Adrenal gland (tissue), 12 donors: ENCODE measurements around the gene TFCP2L1. TPM values are rescaled to one million over a fixed set of nuclear protein-coding genes. Genes with fewer than 3 reads are reported as not detected.

Experiments used
- DNase-seq, 7 donors: peaks; one replicate each; pipeline ENCODE4 v3.0.0-alpha.2; 2019 to 2020
- H3K27ac ChIP-seq, 5 donors: fragments of 200-600 bp; sonication (generic) in 4 of 5; 1 replicate in 3 of 5; 2 replicates in 2 of 5; pipeline versions ENCODE4 v1.5.1 to v1.8.0; 2016 to 2020; ENCODE audit warnings: mild to moderate bottlenecking in 1 of 5
- H3K27me3 ChIP-seq: fragments of 200-600 bp; 2 replicates; pipeline ENCODE4 v1.8.0; 2021
- H3K36me3 ChIP-seq, 2 donors: fragments of 200-600 bp; replicated peaks in 1 of 2; 1 replicate in 1 of 2; 2 replicates in 1 of 2; pipeline versions ENCODE4 v1.5.1 to v1.8.0; 2018 to 2022
- H3K4me1 ChIP-seq, 2 donors: fragments of 200-600 bp; replicated peaks in 1 of 2; 1 replicate in 1 of 2; 2 replicates in 1 of 2; pipeline versions ENCODE4 v1.5.1 to v1.8.0; 2018 to 2021
- H3K4me3 ChIP-seq, 4 donors: fragments of 200-600 bp; sonication (generic) in 3 of 4; one replicate each; pipeline ENCODE4 v1.5.1; 2016 to 2018
- H3K9me3 ChIP-seq, 3 donors: fragments of 200-600 bp; sonication (generic) in 1 of 3; replicated peaks in 1 of 3; 1 replicate in 2 of 3; 2 replicates in 1 of 3; pipeline versions ENCODE4 v1.5.1 to v1.8.0; 2016 to 2021
- CTCF ChIP-seq, 6 experiments: fragments of 450-650 bp in 4 of 6; fragments of 200-600 bp in 2 of 6; sonication (generic) in 1 of 6; IDR thresholded peaks; 1 replicate in 5 of 6; 2 replicates in 1 of 6; pipeline versions ENCODE4 v1.5.1 to v1.8.0; 2016 to 2021; ENCODE audit warnings: antibody characterized with exemption in 6 of 6, mild to moderate bottlenecking in 2 of 6, moderate library complexity in 1 of 6
- POLR2A ChIP-seq, 2 donors: fragments of 450-650 bp; IDR thresholded peaks; one replicate each; pipeline ENCODE4 v1.6.1; 2017; ENCODE audit warnings: antibody characterized with exemption in 2 of 2, mild to moderate bottlenecking in 2 of 2, moderate library complexity in 1 of 2
- WGBS, 4 donors: extraction: QIAGEN DNeasy Blood & Tissue Kit in 2 of 4; methylation state at CpG; one replicate each; pipeline versions ENCODE4 v1.1.5 to v1.1.7; 2013 to 2017; 5-methylcytosine and 5-hydroxymethylcytosine counted together
- intact Hi-C, 2 donors: fragments of 100-400 bp; cut with DNase I; formaldehyde crosslinking; loops; one replicate each; pipeline versions ENCODE4 v1.14.1 to v1.15.0; 2022 to 2023
- polyA plus RNA-seq, 3 donors: library from polyadenylated mRNA; stranded (reverse); fragments of 200-250 nt in 2 of 3; fragments of 350-450 nt in 1 of 3; fragmentation: Illumina TruSeq in 1 of 3; extraction: RNeasy Lipid Tissue Mini Kit (QIAGEN cat#74804) in 1 of 3; gene quantifications; one replicate each; pipeline ENCODE4 v1.2.3, GENCODE V29; 2013 to 2014
- total RNA-seq, 9 donors: library from RNA; depleted of rRNA in 4 of 9; stranded (reverse); fragments of >200 nt in 4 of 9; fragments of 120-200 nt in 1 of 9; fragmentation: NEBNext Ultra II Directional in 1 of 9; extraction: Animal tissue kit (Norgen Biotek cat#: 25700) in 1 of 9; gene quantifications; one replicate each; pipeline versions ENCODE4 v1.1.0 to v1.2.4, GENCODE V29; 2013 to 2023
- donor health status: healthy with polysubstance abuse.
- donor health status: Bipolar disorder and iron deficiency.
- donor health status: DM: yes; HTN: yes; CAD: no.
- donor health status: DM: no; HTN: no; CAD: no.
- donor health status: DM: no; HTN: no; CAD: no.
- donor health status: DM: yes; HTN: yes; CAD: no.

The TFCP2L1 gene
- total and polyA plus RNA-seq, 12 donors, result 0.17 to 2.5 (median 0.87) TPM

DNA sequence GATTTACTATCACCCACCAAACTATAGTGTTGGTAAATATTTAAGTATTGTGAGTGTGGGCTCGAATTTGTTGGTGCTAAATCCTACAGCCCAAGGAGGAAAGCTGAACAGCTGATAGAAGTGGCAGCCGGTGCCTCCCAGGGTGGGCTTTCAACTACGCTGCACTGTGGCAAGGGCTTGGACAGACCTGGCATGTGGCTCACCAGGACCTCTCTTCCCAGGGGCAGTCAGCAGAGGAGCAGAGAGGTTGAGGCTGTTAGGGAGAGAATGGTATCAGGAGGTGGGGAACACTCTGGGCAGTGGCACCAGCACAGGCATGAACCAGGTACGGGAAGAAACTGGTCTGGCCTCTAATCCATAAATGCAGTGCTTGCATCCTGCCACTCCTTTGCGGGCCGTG lies 44.6 kb downstream of the TFCP2L1 start:
- no peak for TF ChIP-seq CTCF (IDR thresholded peaks at IDR 0.05)
- no peak for TF ChIP-seq POLR2A (IDR thresholded peaks at IDR 0.05)
- no peaks in the 10 kb centered on the region for H3K9me3 ChIP-seq
- WGBS, 4 donors, result 66 to 81% (median 78%) methylated on average over 6 of the region's 6 CpGs
- H3K36me3 ChIP-seq, result no peaks in the 10 kb centered on the region
- H3K4me1 ChIP-seq, result no peaks in the 10 kb centered on the region
- no peak overlapping the region for H3K4me3 ChIP-seq
- intact Hi-C loops, result no loop called here
- no peaks in the 10 kb centered on the region for H3K27me3 ChIP-seq
- DNase-seq, result no peak
- no peak overlapping the region for H3K27ac ChIP-seq

DNA sequence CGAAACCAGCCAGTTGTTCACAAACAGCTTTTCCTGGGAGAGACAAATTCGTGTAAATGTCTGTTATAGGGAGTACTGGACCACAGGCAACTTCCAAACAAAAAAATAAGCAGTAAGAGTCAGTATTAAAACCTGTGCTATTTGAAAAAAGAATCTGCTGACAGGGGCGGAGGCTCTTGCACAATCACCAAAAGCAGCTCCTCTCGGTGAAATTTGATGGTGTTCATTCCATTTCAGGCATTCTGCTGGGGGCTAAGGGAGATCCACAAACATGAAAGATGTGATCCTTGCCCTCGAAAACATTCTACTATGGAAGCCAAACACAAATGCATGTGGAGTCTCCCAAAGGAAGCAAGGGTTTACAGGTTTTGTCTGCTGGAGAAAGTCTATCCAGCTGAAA lies 45.0 kb downstream of the TFCP2L1 start:
- Histone ChIP-seq H3K36me3 (no peaks in the 10 kb centered on the region), H3K27me3 (no peaks in the 10 kb centered on the region), H3K9me3 (no peaks in the 10 kb centered on the region), H3K4me3 (no peak overlapping the region), H3K4me1 (no peaks in the 10 kb centered on the region), H3K27ac (no peak overlapping the region)
- 70 to 77% (median 73%) methylated on average over 5 of the region's 5 CpGs for WGBS, 4 donors
- DNase-seq, result no peak
- intact Hi-C loops, result no loop called here
- TF ChIP-seq CTCF (IDR thresholded peaks at IDR 0.05), result no peak
- no peak for TF ChIP-seq POLR2A (IDR thresholded peaks at IDR 0.05)

- no peaks in the 10 kb centered on the region for H3K9me3 ChIP-seq
- intact Hi-C loops, result no loop called here
- H3K27ac ChIP-seq, result no peak overlapping the region
- no peak for TF ChIP-seq CTCF (IDR thresholded peaks at IDR 0.05)
- H3K4me1 ChIP-seq, result no peaks in the 10 kb centered on the region
- no peaks in the 10 kb centered on the region for H3K36me3 ChIP-seq
- H3K27me3 ChIP-seq, result no peaks in the 10 kb centered on the region
- H3K4me3 ChIP-seq, result no peak overlapping the region
- no peak for DNase-seq
- 87 to 94% (median 90%) methylated on average over 14 to 15 of the region's 15 CpGs for WGBS, 4 donors
These were observed 45.5 kb downstream of the TFCP2L1 start for GRCh38 chr2:121239471-121239870.

DNA sequence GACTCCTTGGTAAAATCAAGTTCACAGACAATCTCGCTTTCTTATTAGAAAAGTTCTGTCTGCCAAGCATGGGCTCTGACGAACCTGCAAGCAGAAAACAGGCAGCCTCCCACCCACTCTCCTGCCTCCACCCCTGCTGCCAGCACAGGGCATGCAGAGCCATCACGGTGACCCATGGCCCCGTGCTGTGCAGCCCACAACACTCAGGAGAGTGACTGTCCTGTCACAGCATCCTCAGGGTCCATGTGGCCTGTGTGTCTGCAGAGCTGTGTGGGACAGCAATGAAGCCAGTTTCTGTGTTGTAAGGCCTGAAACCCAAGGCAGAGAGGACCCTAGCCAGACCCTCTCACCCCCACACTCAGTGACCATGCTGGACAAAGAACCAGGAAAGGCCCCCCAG lies 46.2 kb downstream of the TFCP2L1 start:
- Histone ChIP-seq H3K9me3 (no peaks in the 10 kb centered on the region), H3K4me3 (no peak overlapping the region), H3K4me1 (no peaks in the 10 kb centered on the region), H3K36me3 (no peaks in the 10 kb centered on the region), H3K27ac (no peak overlapping the region), H3K27me3 (no peaks in the 10 kb centered on the region)
- intact Hi-C loops, result no loop called here
- TF ChIP-seq POLR2A (IDR thresholded peaks at IDR 0.05), result no peak
- TF ChIP-seq CTCF (IDR thresholded peaks at IDR 0.05), result no peak
- 64 to 84% (median 81%) methylated on average over 2 to 4 of the region's 4 CpGs for WGBS, 4 donors
- DNase-seq, result no peak
